Esophagus (tissue), 2 donors: ENCODE results near the gene PTAR1. TPM values are rescaled to one million over a fixed set of nuclear protein-coding genes. Genes with fewer than 3 reads are reported as not detected.

ENCODE experiments used
- H3K27ac ChIP-seq, 2 donors: one replicate each; pipeline ENCODE4 v1.5.1; 2013; ENCODE audit warnings: low read depth in 2 of 2, mild to moderate bottlenecking in 2 of 2, inconsistent platforms in 1 of 2, low read length in 1 of 2, moderate library complexity in 1 of 2
- H3K27me3 ChIP-seq, 2 donors: one replicate each; pipeline ENCODE4 v1.6.1; 2013; ENCODE audit warnings: low read length in 2 of 2, control low read depth in 1 of 2, mild to moderate bottlenecking in 1 of 2; ENCODE audit not compliant: insufficient read depth in 2 of 2, control insufficient read depth in 1 of 2
- H3K36me3 ChIP-seq, 2 donors: one replicate each; pipeline ENCODE4 v1.6.1; 2013; ENCODE audit warnings: low read length in 1 of 2; ENCODE audit not compliant: control insufficient read depth in 2 of 2, insufficient read depth in 2 of 2
- H3K4me1 ChIP-seq, 2 donors: one replicate each; pipeline ENCODE4 v1.6.1; 2013; ENCODE audit warnings: low read length in 1 of 2; ENCODE audit not compliant: control insufficient read depth in 2 of 2, insufficient read depth in 2 of 2
- H3K4me3 ChIP-seq, 2 donors: one replicate each; pipeline ENCODE4 v1.5.1; 2013; ENCODE audit warnings: low read length in 2 of 2, mild to moderate bottlenecking in 2 of 2, low read depth in 1 of 2, moderate library complexity in 1 of 2
- H3K9me3 ChIP-seq, 2 donors: one replicate each; pipeline ENCODE4 v1.6.1; 2013; ENCODE audit warnings: mild to moderate bottlenecking in 2 of 2, low read depth in 1 of 2, low read length in 1 of 2, moderate library complexity in 1 of 2; ENCODE audit not compliant: control insufficient read depth in 2 of 2, insufficient read depth in 1 of 2
- WGBS, 2 donors: extraction: QIAGEN DNeasy Blood & Tissue Kit; methylation state at CpG; one replicate each; pipeline ENCODE4 v1.1.7; 2013; 5-methylcytosine and 5-hydroxymethylcytosine counted together
- polyA plus RNA-seq, 2 donors: library from polyadenylated mRNA; stranded (reverse); fragments of 200-250 nt; gene quantifications; one replicate each; pipeline ENCODE4 v1.2.3, GENCODE V29; 2013
- donor health status: healthy with polysubstance abuse.
- donor health status: Bipolar disorder and iron deficiency.

PTAR1 gene
- polyA plus RNA-seq, 2 donors: 4.2 to 5.6 TPM

GRCh38 chr9:69671311-69671878, 88.4 kb downstream of the PTAR1 start:
- 43 to 51% methylated on average over 15 of the region's 15 CpGs for WGBS, 2 donors
- H3K4me3 ChIP-seq: peak overlapping the region; percentile 80 to 81
- no peaks in the 10 kb centered on the region for H3K36me3 ChIP-seq
- peaks cover 0 to 2% of the 10 kb centered on the region in 2 donors for H3K9me3 ChIP-seq
- H3K4me1 ChIP-seq: peaks cover 0 to 8% of the 10 kb centered on the region in 2 donors
- peak overlapping the region; percentile 29 to 74 for H3K27ac ChIP-seq
- H3K27me3 ChIP-seq: no peaks in the 10 kb centered on the region

DNA sequence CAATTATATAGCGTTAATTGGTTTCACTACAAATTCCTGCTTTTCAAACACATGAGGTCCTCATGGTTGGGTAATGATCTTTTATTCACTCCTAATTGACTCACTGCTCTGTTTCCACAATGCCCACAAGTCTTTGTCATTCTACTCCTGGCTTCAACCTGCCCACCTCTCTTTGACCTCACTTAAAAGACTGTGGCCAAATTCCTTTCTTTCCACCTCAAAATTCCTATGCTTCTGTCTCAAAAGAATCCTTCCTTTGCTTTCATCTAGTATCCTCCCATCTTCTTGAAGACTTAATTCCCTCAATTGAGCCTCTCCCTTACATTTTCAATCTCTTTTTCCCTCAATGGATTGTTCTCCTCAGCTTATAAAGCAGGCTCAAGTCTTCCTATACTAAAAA, 92.5 kb downstream of the PTAR1 start:
- Histone ChIP-seq H3K4me1 (peaks cover 0 to 6% of the 10 kb centered on the region in 2 donors), H3K36me3 (no peaks in the 10 kb centered on the region), H3K27ac (no peak overlapping the region), H3K27me3 (peaks cover 0 to 3% of the 10 kb centered on the region in 2 donors), H3K9me3 (peaks cover 0 to 2% of the 10 kb centered on the region in 2 donors), H3K4me3 (no peak overlapping the region)
- WGBS, 2 donors: 97% methylated on average over 1 of the region's 1 CpG

- peaks cover 0 to 3% of the 10 kb centered on the region in 2 donors for H3K27me3 ChIP-seq
- H3K4me3 ChIP-seq: no peak overlapping the region
Measured at GRCh38 chr9:69660304-69660703, 99.5 kb downstream of the PTAR1 start.

More at GRCh38 chr9:69660304-69660703, 99.5 kb downstream of the PTAR1 start:
- Histone ChIP-seq H3K9me3 (no peaks in the 10 kb centered on the region), H3K27ac (no peak overlapping the region), H3K36me3 (no peaks in the 10 kb centered on the region), H3K4me1 (no peaks in the 10 kb centered on the region)
- WGBS, 2 donors: 52 to 74% methylated on average over 2 of the region's 2 CpGs

Other genes starting within 250 kb of the PTAR1 start
- gene APBA1, start 87.6 kb downstream of the PTAR1 start, polyA plus RNA-seq: 1 to 10 TPM in 1 of 2 donors, under 1 TPM in 1; 0.82 to 1.3 TPM
- gene CFAP95, start 60.8 kb upstream of the PTAR1 start, polyA plus RNA-seq: not detected